ENCODE results near the gene CISD3. TPM values are rescaled to one million over a fixed set of nuclear protein-coding genes. Genes with fewer than 3 reads are reported as not detected.

Gene CISD3, protein sequence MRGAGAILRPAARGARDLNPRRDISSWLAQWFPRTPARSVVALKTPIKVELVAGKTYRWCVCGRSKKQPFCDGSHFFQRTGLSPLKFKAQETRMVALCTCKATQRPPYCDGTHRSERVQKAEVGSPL
- 10.6 and 21.6 TPM in 2 replicates for total RNA-seq

GRCh38 chr17:38729886-38730525 lies at the start of gene CISD3:
TSS of gene CISD3 (plus strand) at chr17:38730341. CDS start at chr17:38730359, 18 bp downstream.

GRCh38 chr17:38704606-38705522 lies 25.3 kb upstream of the CISD3 start, which contains the start of gene MLLT6:
TSS of gene MLLT6 (plus strand) at chr17:38705273. CDS start at chr17:38705633, 360 bp downstream.

GRCh38 chr17:38748149-38748891 lies 18.2 kb downstream of the CISD3 start, which contains the start of gene PCGF2:
TSS of gene PCGF2 (minus strand) at chr17:38748336. CDS start at chr17:38740402, 7,934 bp downstream.

DNA sequence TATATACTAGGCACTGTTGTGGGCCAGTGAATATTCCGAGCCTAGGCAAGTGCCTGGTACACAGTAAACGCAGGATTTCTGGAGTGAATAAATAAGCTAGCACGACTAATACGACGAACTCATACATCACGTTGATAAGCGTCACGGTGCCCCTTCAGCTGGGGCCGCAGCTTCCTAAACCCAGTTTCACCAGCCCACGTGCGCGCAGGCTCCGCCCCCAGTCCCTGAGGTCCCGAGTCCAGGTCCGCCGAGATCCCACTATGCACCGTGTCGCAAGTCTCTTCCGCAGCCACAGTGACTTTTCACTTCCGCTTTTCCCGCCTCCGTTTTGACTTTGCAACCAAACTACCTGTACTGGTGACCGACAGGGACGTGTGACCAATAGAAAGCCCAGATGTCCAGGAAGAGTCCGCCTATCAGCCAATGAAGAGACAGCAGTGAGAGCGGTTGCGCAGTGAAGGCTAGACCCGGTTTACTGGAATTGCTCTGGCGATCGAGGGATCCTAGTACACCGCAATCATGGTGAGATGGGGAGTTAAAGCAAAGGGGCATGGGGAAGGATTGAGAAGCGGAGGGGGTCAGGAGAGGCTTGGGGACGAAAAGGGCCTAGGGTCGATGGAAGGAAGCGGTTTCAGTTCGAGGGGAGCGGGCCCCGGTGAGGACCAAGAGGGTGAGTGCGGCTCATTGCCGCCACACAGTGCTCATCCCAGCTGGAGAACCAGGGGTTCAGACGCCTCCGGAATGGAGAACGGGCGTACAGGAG lies 22.3 kb downstream of the CISD3 start, which contains the start of gene PSMB3:
Gene PSMB3, plus strand, starts transcription at position 434 of the 763 bp plus-strand sequence. Its CDS starts 86 bp downstream, at position 520.

Other genes with a start within 250 kb of the CISD3 start
- not detected in 2 replicates for gene SRCIN1, start 124.4 kb upstream of the CISD3 start, total RNA-seq
- 0.58 and 0.71 TPM in 2 replicates for gene EPOP, start 55.4 kb upstream of the CISD3 start, total RNA-seq
- gene MLLT6, start 25.1 kb upstream of the CISD3 start, total RNA-seq, result 8.4 and 13.3 TPM in 2 replicates
- 4.8 and 9.5 TPM in 2 replicates for gene PCGF2, start 18.0 kb downstream of the CISD3 start, total RNA-seq
- gene PSMB3, start 22.4 kb downstream of the CISD3 start, total RNA-seq, result 369 and 423 TPM in 2 replicates
- 40.6 and 46.6 TPM in 2 replicates for gene PIP4K2B, start 69.2 kb downstream of the CISD3 start, total RNA-seq
- gene CWC25, start 95.0 kb downstream of the CISD3 start, total RNA-seq, result 9.2 and 9.9 TPM in 2 replicates
- 1,125 and 1,274 TPM in 2 replicates for gene RPL23, start 123.4 kb downstream of the CISD3 start, total RNA-seq
- 284 and 359 TPM in 2 replicates for gene LASP1, start 139.7 kb downstream of the CISD3 start, total RNA-seq
- gene FBXO47, start 237.1 kb downstream of the CISD3 start, total RNA-seq, result not detected in 2 replicates